HG03097 (cell line): Measurements from ENCODE around the gene OR6C65.

Experiments
- ATAC-seq: cut with Tn5 transposase; IDR thresholded peaks from one replicate; pipeline ENCODE4 v1.9.1; 2021; ENCODE audit not compliant: unreplicated experiment, low FRiP score

Gene OR6C65

GRCh38 chr12:55445357-55445756 lies 45.0 kb downstream of the OR6C65 start:
- ATAC-seq = no peak

DNA sequence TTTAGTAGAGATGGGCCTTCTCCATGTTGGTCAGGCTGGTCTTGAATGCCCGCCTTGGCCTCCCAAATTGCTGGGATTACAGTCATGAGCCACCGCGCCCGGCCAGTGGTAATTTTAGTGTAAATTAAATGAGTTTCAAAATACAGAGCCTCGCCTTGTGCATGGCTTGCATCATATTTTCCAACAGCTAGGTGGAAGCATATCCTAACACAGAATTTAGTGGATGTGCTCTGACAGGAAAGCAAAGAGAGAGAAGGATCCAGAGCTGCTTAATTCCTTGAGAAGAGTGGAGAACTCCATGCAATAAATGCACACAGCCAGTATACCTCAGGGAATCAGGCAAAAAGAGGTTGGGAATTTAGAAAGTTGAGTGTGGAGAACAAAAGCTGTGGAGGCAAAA lies 46.0 kb downstream of the OR6C65 start:
- no peak for ATAC-seq

DNA sequence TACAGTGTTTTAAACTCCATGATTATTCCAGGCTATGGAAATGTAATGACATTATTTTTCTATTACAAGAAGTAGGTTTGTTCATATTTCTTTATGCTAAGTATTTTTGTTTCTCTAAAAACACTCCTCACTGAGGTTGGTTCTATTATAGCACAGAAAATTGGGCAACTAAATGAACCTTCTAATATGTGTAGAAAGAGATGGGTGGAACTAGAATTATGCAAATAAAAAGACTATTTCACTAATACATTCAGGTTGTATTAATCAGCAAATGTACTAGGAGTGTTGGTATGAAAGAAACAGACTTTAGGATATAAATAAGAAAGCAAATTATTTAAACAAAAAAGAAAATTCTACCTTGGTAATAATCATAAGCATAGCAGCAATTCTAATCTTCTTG lies 48.5 kb downstream of the OR6C65 start:
- ATAC-seq = no peak
